GF-D8 (cell line): ENCODE results near the gene DMPK.

Experiments used
- DNase-seq: peaks from one replicate; lab custom pipeline; 2025; lab: John Stamatoyannopoulos, UW

Gene DMPK

GRCh38 chr19:45785781-45786532 lies 3.7 kb upstream of the DMPK start:
- no peak for DNase-seq

GRCh38 chr19:45785097-45785496 lies 2.8 kb upstream of the DMPK start:
- no peak for DNase-seq

GRCh38 chr19:45784096-45784495 lies 1.8 kb upstream of the DMPK start:
- DNase-seq, result no peak

- DNase-seq, result no peak
Observed at GRCh38 chr19:45782820-45783785, 813 bp upstream of the DMPK start.

GRCh38 chr19:45781214-45782161 lies 802 bp downstream of the DMPK start:
- DNase-seq, result no peak

- no peak for DNase-seq
Observed at GRCh38 chr19:45780448-45781213, 1.7 kb downstream of the DMPK start.

- DNase-seq, result no peak
Observed at GRCh38 chr19:45780146-45780447, 2.2 kb downstream of the DMPK start.

GRCh38 chr19:45779231-45780145 lies 2.8 kb downstream of the DMPK start:
- DNase-seq, result no peak

- DNase-seq, result no peak
Observed at GRCh38 chr19:45778010-45778661, 4.2 kb downstream of the DMPK start.

- no peak for DNase-seq
Observed at GRCh38 chr19:45777395-45777961, 4.8 kb downstream of the DMPK start.

- no peak for DNase-seq
Observed at GRCh38 chr19:45774765-45775164, 7.5 kb downstream of the DMPK start.

- no peak for DNase-seq
Observed at GRCh38 chr19:45773384-45773783, 8.9 kb downstream of the DMPK start.

- no peak for DNase-seq
Observed at GRCh38 chr19:45772912-45773311, 9.4 kb downstream of the DMPK start.

GRCh38 chr19:45772130-45772840 lies 10.0 kb downstream of the DMPK start:
- no peak for DNase-seq

- DNase-seq, result no peak
Observed at GRCh38 chr19:45771311-45771933, 10.9 kb downstream of the DMPK start.

GRCh38 chr19:45770192-45771101 lies 11.8 kb downstream of the DMPK start:
- peak; percentile 35 for DNase-seq

GRCh38 chr19:45769821-45770191 lies 12.5 kb downstream of the DMPK start:
- DNase-seq, result no peak
